Measurements from ENCODE around the gene FAM174C. TPM values are rescaled to one million over a fixed set of nuclear protein-coding genes. Genes with fewer than 3 reads are reported as not detected.

FAM174C gene
- total RNA-seq, 1 donor from 2014 or later: 22.7 TPM

- DNase-seq (ENCODE audit: low spot score): peak; percentile 54
- Mint-ChIP-seq H3K27me3 (ENCODE audit: unreplicated experiment) (peaks cover 16% of the 10 kb centered on the region), H3K27ac (ENCODE audit: unreplicated experiment) (peak within 1 kb of the TSS; percentile 4), H3K36me3 (ENCODE audit: low read depth, unreplicated experiment) (no peaks in the 10 kb centered on the region), H3K9me3 (ENCODE audit: unreplicated experiment) (no peaks in the 10 kb centered on the region), H3K4me3 (ENCODE audit: unreplicated experiment) (peak within 1 kb of the TSS; percentile 89), H3K4me1 (ENCODE audit: unreplicated experiment) (peaks cover 5% of the 10 kb centered on the region)
- TF ChIP-seq, protein P1, sequence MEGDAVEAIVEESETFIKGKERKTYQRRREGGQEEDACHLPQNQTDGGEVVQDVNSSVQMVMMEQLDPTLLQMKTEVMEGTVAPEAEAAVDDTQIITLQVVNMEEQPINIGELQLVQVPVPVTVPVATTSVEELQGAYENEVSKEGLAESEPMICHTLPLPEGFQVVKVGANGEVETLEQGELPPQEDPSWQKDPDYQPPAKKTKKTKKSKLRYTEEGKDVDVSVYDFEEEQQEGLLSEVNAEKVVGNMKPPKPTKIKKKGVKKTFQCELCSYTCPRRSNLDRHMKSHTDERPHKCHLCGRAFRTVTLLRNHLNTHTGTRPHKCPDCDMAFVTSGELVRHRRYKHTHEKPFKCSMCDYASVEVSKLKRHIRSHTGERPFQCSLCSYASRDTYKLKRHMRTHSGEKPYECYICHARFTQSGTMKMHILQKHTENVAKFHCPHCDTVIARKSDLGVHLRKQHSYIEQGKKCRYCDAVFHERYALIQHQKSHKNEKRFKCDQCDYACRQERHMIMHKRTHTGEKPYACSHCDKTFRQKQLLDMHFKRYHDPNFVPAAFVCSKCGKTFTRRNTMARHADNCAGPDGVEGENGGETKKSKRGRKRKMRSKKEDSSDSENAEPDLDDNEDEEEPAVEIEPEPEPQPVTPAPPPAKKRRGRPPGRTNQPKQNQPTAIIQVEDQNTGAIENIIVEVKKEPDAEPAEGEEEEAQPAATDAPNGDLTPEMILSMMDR (IDR thresholded peaks at IDR 0.05; ENCODE audit: unreplicated experiment): no peak
Measured at GRCh38 chr19:1237754-1238368, 37.5 kb upstream of the FAM174C start, which contains the start of gene CBARP. CBARP (minus strand) TSS chr19:1238005; CDS start chr19:1236100, 1,905 bp downstream.

GRCh38 chr19:1238369-1239303, 36.7 kb upstream of the FAM174C start:
- peak overlapping the region; percentile 4 for H3K27ac Mint-ChIP-seq (ENCODE audit: unreplicated experiment)
- DNase-seq (ENCODE audit: low spot score): no peak

DNA sequence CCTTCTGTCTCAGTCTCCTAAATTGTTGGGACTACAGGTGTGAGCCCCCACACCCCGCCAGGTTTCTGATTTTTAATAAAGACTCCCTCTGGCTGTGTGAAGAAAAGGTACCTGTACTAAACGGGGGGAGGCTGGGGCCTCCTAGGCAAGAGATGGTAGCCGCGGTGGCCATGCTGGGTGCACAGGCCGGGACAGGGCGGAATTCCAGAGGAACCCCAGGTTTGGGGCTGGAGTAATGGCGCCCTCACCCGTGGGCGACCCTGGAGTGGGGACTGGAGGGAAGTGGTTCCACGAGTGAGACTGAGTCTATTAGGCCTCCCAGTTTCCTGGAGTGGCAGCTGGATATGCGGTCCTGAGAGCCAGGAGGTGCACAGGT, 35.9 kb upstream of the FAM174C start:
- no peaks in the 10 kb centered on the region for H3K9me3 Mint-ChIP-seq (ENCODE audit: unreplicated experiment)
- H3K4me1 Mint-ChIP-seq (ENCODE audit: unreplicated experiment): peaks cover 5% of the 10 kb centered on the region
- H3K36me3 Mint-ChIP-seq (ENCODE audit: low read depth, unreplicated experiment): no peaks in the 10 kb centered on the region
- H3K27me3 Mint-ChIP-seq (ENCODE audit: unreplicated experiment): peaks cover 20% of the 10 kb centered on the region
- DNase-seq (ENCODE audit: low spot score): no peak
- peak overlapping the region; percentile 89 for H3K4me3 Mint-ChIP-seq (ENCODE audit: unreplicated experiment)
- TF ChIP-seq, protein P1 (IDR thresholded peaks at IDR 0.05; ENCODE audit: unreplicated experiment): no peak
- no peak overlapping the region for H3K27ac Mint-ChIP-seq (ENCODE audit: unreplicated experiment)

More at GRCh38 chr19:1238369-1239303, 36.7 kb upstream of the FAM174C start:
- Mint-ChIP-seq H3K4me3 (ENCODE audit: unreplicated experiment) (peak overlapping the region; percentile 89), H3K27me3 (ENCODE audit: unreplicated experiment) (peaks cover 20% of the 10 kb centered on the region), H3K36me3 (ENCODE audit: low read depth, unreplicated experiment) (no peaks in the 10 kb centered on the region), H3K9me3 (ENCODE audit: unreplicated experiment) (no peaks in the 10 kb centered on the region), H3K4me1 (ENCODE audit: unreplicated experiment) (peaks cover 5% of the 10 kb centered on the region)
- TF ChIP-seq, protein P1 (IDR thresholded peaks at IDR 0.05; ENCODE audit: unreplicated experiment): no peak

- peaks cover 20% of the 10 kb centered on the region for H3K27me3 Mint-ChIP-seq (ENCODE audit: unreplicated experiment)
Measured at GRCh38 chr19:1239796-1240737, 35.3 kb upstream of the FAM174C start.

More at GRCh38 chr19:1239796-1240737, 35.3 kb upstream of the FAM174C start:
- peak; percentile 95 for DNase-seq (ENCODE audit: low spot score)
- TF ChIP-seq, protein P1 (IDR thresholded peaks at IDR 0.05; ENCODE audit: unreplicated experiment): peak; percentile 93
- H3K4me1 Mint-ChIP-seq (ENCODE audit: unreplicated experiment): peaks cover 7% of the 10 kb centered on the region
- H3K9me3 Mint-ChIP-seq (ENCODE audit: unreplicated experiment): no peaks in the 10 kb centered on the region
- H3K27ac Mint-ChIP-seq (ENCODE audit: unreplicated experiment): no peak overlapping the region
- H3K36me3 Mint-ChIP-seq (ENCODE audit: low read depth, unreplicated experiment): no peaks in the 10 kb centered on the region
- peak overlapping the region; percentile 81 for H3K4me3 Mint-ChIP-seq (ENCODE audit: unreplicated experiment)
